Keratinocyte (primary cell): ENCODE data around the gene MAZ. TPM values are rescaled to one million over a fixed set of nuclear protein-coding genes. Genes with fewer than 3 reads are reported as not detected.

ENCODE experiments used
- DNase-seq: peaks from one replicate; pipeline ENCODE4 v3.0.0-alpha.2; 2011; ENCODE audit warnings: low read depth, missing footprints, low spot score
- FAIRE-seq: peaks from 2 replicates; lab custom pipeline; 2011; peaks lifted over from hg19 to GRCh38; lab: Jason Lieb, UNC
- H2AFZ ChIP-seq: 2 replicates; pipeline ENCODE4 v1.6.0; 2012; ENCODE audit warnings: low read length, control low read depth, inconsistent platforms; ENCODE audit not compliant: control insufficient read depth
- H3K27ac ChIP-seq: 2 replicates; pipeline ENCODE4 v1.5.1; 2011; ENCODE audit warnings: low read length; ENCODE audit not compliant: control insufficient read depth, insufficient read depth
- H3K27me3 ChIP-seq: 3 replicates; pipeline ENCODE4 v1.6.0; 2011; ENCODE audit warnings: low read length; ENCODE audit not compliant: control insufficient read depth, insufficient read depth; ENCODE audit errors: extremely low read depth
- H3K36me3 ChIP-seq, 2 experiments: 2 replicates in 1 of 2; 3 replicates in 1 of 2; pipeline ENCODE4 v1.5.1; 2011; ENCODE audit warnings: low read length in 2 of 2, mild to moderate bottlenecking in 1 of 2; ENCODE audit not compliant: control insufficient read depth in 2 of 2, insufficient read depth in 2 of 2; ENCODE audit errors: extremely low read depth in 1 of 2
- H3K4me1 ChIP-seq: 3 replicates; pipeline ENCODE4 v1.5.1; 2011; ENCODE audit warnings: low read length; ENCODE audit not compliant: control insufficient read depth, insufficient read depth; ENCODE audit errors: extremely low read depth
- H3K4me2 ChIP-seq: 3 replicates; pipeline ENCODE4 v1.6.0; 2011; ENCODE audit warnings: low read depth, low read length; ENCODE audit not compliant: control insufficient read depth, insufficient read depth; ENCODE audit errors: extremely low read depth
- H3K4me3 ChIP-seq, 3 experiments: fragments of 200-600 bp in 1 of 3; sonication (generic) in 1 of 3; 2 replicates in 2 of 3; 3 replicates in 1 of 3; pipeline ENCODE4 v1.5.1; 2011 to 2016; ENCODE audit warnings: low read length in 3 of 3, mild to moderate bottlenecking in 3 of 3, control low read depth in 2 of 3, inconsistent platforms in 1 of 3, low read depth in 1 of 3, mixed read lengths in 1 of 3, mixed run types in 1 of 3, moderate library complexity in 1 of 3; ENCODE audit not compliant: control insufficient read depth in 2 of 3, insufficient read depth in 2 of 3; ENCODE audit errors: extremely low read depth in 1 of 3
- H3K79me2 ChIP-seq: 2 replicates; pipeline ENCODE4 v1.6.0; 2012; ENCODE audit warnings: low read length; ENCODE audit not compliant: control insufficient read depth, insufficient read depth
- H3K9ac ChIP-seq: 3 replicates; pipeline ENCODE4 v1.6.0; 2011; ENCODE audit warnings: low read length; ENCODE audit not compliant: control insufficient read depth, insufficient read depth; ENCODE audit errors: extremely low read depth
- H3K9me1 ChIP-seq: 3 replicates; pipeline ENCODE4 v1.6.0; 2011; ENCODE audit warnings: low read length; ENCODE audit not compliant: control insufficient read depth, insufficient read depth; ENCODE audit errors: extremely low read depth
- H3K9me3 ChIP-seq: 2 replicates; pipeline ENCODE4 v1.5.1; 2012; ENCODE audit warnings: low read depth, low read length; ENCODE audit not compliant: control insufficient read depth
- H4K20me1 ChIP-seq: 3 replicates; pipeline ENCODE4 v1.6.0; 2011; ENCODE audit warnings: low read length; ENCODE audit not compliant: control insufficient read depth, insufficient read depth; ENCODE audit errors: extremely low read depth
- CTCF ChIP-seq, 3 experiments: IDR thresholded peaks in 1 of 3; conservative IDR thresholded peaks in 1 of 3; optimal IDR thresholded peaks in 1 of 3; 2 replicates in 2 of 3; 3 replicates in 1 of 3; pipeline versions ENCODE3 to v1.5.1; 2011; ENCODE audit warnings: low read length in 3 of 3, mild to moderate bottlenecking in 3 of 3, moderate library complexity in 2 of 3, control low read depth in 1 of 3, inconsistent platforms in 1 of 3; ENCODE audit not compliant: insufficient read depth in 2 of 3; ENCODE audit errors: extremely low read depth in 1 of 3
- EZH2 ChIP-seq: IDR thresholded peaks from one replicate; pipeline ENCODE4 v1.6.1; 2012; ENCODE audit warnings: inconsistent platforms, mild to moderate bottlenecking, low read length, moderate library complexity
- dilution Hi-C: fragments of 300-500 bp; cut with MboI; formaldehyde crosslinking; loops from one replicate; pipeline ENCODE4 v1.7.0; 2020; ENCODE audit warnings: low sequenced_read_pairs; ENCODE audit not compliant: extremely low pct_ligation_motif_present
- polyA plus RNA-seq, 5 experiments: library from polyadenylated mRNA; depleted of rRNA in 3 of 5; stranded (reverse) in 3 of 5; stranded (forward) in 1 of 5; unstranded in 1 of 5; fragments of >200 nt; gene quantifications; 1 replicate in 1 of 5; 2 replicates in 3 of 5; 3 replicates in 1 of 5; pipeline versions ENCODE4 v1.2.1 to v1.2.3, GENCODE V29; 2011 to 2012; ENCODE audit warnings: missing spikeins in 2 of 5, low read depth in 1 of 5, low replicate concordance in 1 of 5

Gene MAZ
- polyA plus RNA-seq, 1 donor (not counting 4 experiments of a cell fraction or from before 2014, with no cell fraction given), result 48.5 TPM

GRCh38 chr16:29813644-29814562 is 7.6 kb downstream of the MAZ start:
- peaks cover 2% of the 10 kb centered on the region for H3K9me1 ChIP-seq
- peaks cover 15% of the 10 kb centered on the region for H3K27me3 ChIP-seq

GRCh38 chr16:29814592-29814991 is 8.3 kb downstream of the MAZ start:
- H3K27ac ChIP-seq, result no peak overlapping the region
- TF ChIP-seq EZH2 (no peak), CTCF (optimal IDR thresholded peaks at IDR 0.05 in 1 of 3, IDR thresholded peaks at IDR 0.05 in 1 of 3, conservative IDR thresholded peaks at IDR 0.05 in 1 of 3; ENCODE audit: extremely low read depth in 1 of 3, insufficient read depth in 2 of 3, low read length in 3 of 3) (no peak)
- H3K27me3 ChIP-seq, result peaks cover 15% of the 10 kb centered on the region
- H3K36me3 ChIP-seq, result peaks cover 3 to 7% of the 10 kb centered on the region in 2 experiments
- H3K9me3 ChIP-seq, result no peaks in the 10 kb centered on the region
- peaks cover 2% of the 10 kb centered on the region for H3K9me1 ChIP-seq
- H3K4me3 ChIP-seq, result no peak overlapping the region
- H2AFZ ChIP-seq, result no peak overlapping the region
- H3K4me2 ChIP-seq, result peak overlapping the region; percentile 84
- no peaks in the 10 kb centered on the region for H4K20me1 ChIP-seq
- FAIRE-seq (no peak), DNase-seq (no peak)
- peaks cover 37% of the 10 kb centered on the region for H3K4me1 ChIP-seq
- dilution Hi-C loops, result no loop called here
- H3K9ac ChIP-seq, result no peak overlapping the region
- peaks cover 18% of the 10 kb centered on the region for H3K79me2 ChIP-seq

More at GRCh38 chr16:29813644-29814562, 7.6 kb downstream of the MAZ start:
- no peaks in the 10 kb centered on the region for H3K9me3 ChIP-seq
- no peak overlapping the region for H2AFZ ChIP-seq
- H3K4me1 ChIP-seq, result peaks cover 37% of the 10 kb centered on the region
- peaks cover 20% of the 10 kb centered on the region for H3K79me2 ChIP-seq
- peaks cover 6 to 8% of the 10 kb centered on the region in 2 experiments for H3K36me3 ChIP-seq
- H3K27ac ChIP-seq, result no peak overlapping the region
- no peak overlapping the region for H3K4me3 ChIP-seq
- TF ChIP-seq CTCF (optimal IDR thresholded peaks at IDR 0.05 in 1 of 3, IDR thresholded peaks at IDR 0.05 in 1 of 3, conservative IDR thresholded peaks at IDR 0.05 in 1 of 3; ENCODE audit: extremely low read depth in 1 of 3, insufficient read depth in 2 of 3, low read length in 3 of 3) (no peak), EZH2 (no peak)
- no peak overlapping the region for H3K4me2 ChIP-seq
- no peak for FAIRE-seq
- no peak overlapping the region for H3K9ac ChIP-seq
- no peak for DNase-seq
- dilution Hi-C loops, result no loop called here
- no peaks in the 10 kb centered on the region for H4K20me1 ChIP-seq
